Activated CD4-positive, alpha-beta T cell treated with anti-CD3 and anti-CD28 coated beads, Interleukin-2, amount 10 ng/mL, durations not matched to agents 7 days and 5 days (primary cell): ENCODE measurements around the gene TMEM233. TPM values are rescaled to one million over a fixed set of nuclear protein-coding genes. Genes with fewer than 3 reads are reported as not detected.

ENCODE experiments used
- CTCF ChIA-PET: fragments of 350-600 bp; sonication (Branson Sonifier 250); formaldehyde crosslinking; loops from one replicate; lab custom pipeline; 2021; ENCODE audit warnings: antibody characterized with exemption; lab: Charles Lee
- POLR2A ChIA-PET: fragments of 350-600 bp; sonication (Branson Sonifier 250); formaldehyde crosslinking; loops from one replicate; lab custom pipeline; 2021; ENCODE audit warnings: antibody characterized with exemption; lab: Charles Lee
- DNase-seq: peaks from one replicate; pipeline ENCODE4 v3.0.0-alpha.2; 2020
- H3K27ac Mint-ChIP-seq: one replicate; pipeline ENCODE4 v1.8.0; 2021; ENCODE audit warnings: mild to moderate bottlenecking, moderate library complexity, mixed read lengths
- H3K27me3 Mint-ChIP-seq: one replicate; pipeline ENCODE4 v1.8.0; 2021; ENCODE audit warnings: mixed read lengths
- H3K36me3 Mint-ChIP-seq: one replicate; pipeline ENCODE4 v1.8.0; 2021; ENCODE audit warnings: low read depth, mixed read lengths
- H3K4me1 Mint-ChIP-seq: one replicate; pipeline ENCODE4 v1.8.0; 2021; ENCODE audit warnings: mixed read lengths
- H3K4me3 Mint-ChIP-seq: one replicate; pipeline ENCODE4 v1.8.0; 2021; ENCODE audit warnings: mild to moderate bottlenecking, moderate library complexity, mixed read lengths
- H3K9me3 Mint-ChIP-seq: one replicate; pipeline ENCODE4 v1.8.0; 2021; ENCODE audit warnings: mixed read lengths
- total RNA-seq, 2 experiments: library from RNA; stranded (reverse); gene quantifications; one replicate each; pipeline ENCODE4 v1.2.3, GENCODE V29; 2021

The TMEM233 gene
- total RNA-seq, 2 experiments from 2014 or later, result not detected

DNA sequence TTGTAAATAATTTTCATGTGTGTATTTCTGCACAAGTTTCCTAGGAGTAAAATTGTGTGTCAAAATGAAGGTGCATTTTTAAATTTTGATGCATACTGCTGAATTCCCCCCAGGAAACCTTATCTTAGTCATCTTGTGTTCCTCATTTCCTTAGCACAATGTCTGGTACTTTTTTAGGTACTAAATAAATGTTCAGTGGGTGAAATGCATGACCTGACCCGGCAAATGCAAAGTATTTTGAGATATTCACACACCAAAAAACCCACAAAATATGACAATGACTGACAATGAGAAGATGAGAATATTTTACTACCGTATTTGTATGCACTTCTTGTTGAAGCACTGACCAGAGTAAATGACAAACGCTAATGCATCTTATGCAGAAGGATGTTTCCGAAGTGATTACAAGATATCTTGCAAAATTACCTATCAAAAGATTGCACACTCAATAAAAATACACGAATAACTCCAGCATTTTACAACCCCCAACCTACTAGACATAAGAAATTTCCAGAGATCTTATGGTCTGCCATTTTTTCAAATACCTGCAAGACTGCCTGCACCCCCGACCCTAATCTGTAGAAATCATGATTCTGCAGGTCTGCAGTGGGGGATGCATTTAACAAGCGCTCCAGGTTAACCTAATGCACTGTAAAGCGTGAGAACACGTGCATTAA, 73.5 kb downstream of the TMEM233 start:
- CTCF ChIA-PET, result interaction anchor here (0.5 to 2.0 kb wide), 10 partner anchors 8 to 1793 kb away, joined by 3 to 10 read pairs (median 4); no protein-coding TSS in a partner anchor

DNA sequence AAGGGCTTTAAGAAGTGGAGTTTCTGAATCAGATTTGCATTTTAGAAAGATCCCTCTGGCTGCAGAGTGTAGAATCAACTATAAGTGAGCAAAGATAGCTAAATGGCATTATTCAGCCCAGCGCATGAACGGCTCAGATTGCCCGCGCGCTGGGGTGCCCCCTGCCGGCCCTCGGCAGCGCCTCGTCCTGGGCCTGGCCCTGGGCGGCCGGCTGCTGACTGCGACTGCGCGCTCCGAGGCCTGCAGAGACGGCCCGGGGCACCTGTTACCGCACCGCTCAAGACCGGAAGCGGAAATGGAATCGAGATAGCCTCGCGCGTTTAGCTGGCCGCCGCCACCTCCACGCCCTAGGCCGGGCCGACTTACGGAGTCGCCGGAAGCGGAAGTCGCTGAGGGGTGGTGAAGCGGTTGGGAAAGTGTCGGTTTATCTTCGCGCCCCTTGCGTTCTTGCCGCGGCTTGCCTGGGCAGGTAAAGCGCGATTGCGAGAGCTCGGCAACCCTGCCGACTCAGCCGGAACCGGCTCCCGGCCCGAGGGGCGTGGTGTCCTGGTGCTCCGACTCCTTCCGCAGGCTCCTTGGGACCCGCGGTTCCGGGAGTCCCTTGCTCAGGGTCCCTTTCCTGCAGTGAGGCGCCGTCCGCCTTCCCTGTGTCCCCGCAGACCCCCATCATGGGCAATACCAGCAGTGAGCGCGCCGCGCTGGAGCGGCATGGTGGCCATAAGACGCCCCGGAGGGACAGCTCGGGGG, 74.2 kb downstream of the TMEM233 start, which contains the start of gene PRKAB1:
Gene PRKAB1 (plus strand): TSS at position 557 of the 747 bp plus-strand sequence. CDS start 112 bp downstream, at position 669.
- ChIA-PET POLR2A (no interaction called here), CTCF (interaction anchor here (0.5 to 2.0 kb wide), 14 partner anchors 9 to 1794 kb away, joined by 3 to 10 read pairs (median 4); no protein-coding TSS in a partner anchor)
- Mint-ChIP-seq H3K4me1 (peaks cover 56% of the 10 kb centered on the region), H3K27ac (peak within 1 kb of the TSS; percentile 93), H3K27me3 (no peaks in the 10 kb centered on the region), H3K4me3 (peak within 1 kb of the TSS; percentile 89), H3K9me3 (peaks cover 3% of the 10 kb centered on the region), H3K36me3 (peaks cover 38% of the 10 kb centered on the region)
- DNase-seq, result peak; percentile 96

More for the DNA sequence above, 73.5 kb downstream of the TMEM233 start:
- Mint-ChIP-seq H3K9me3 (peaks cover 3% of the 10 kb centered on the region), H3K4me3 (peak overlapping the region; percentile 89), H3K27ac (peak overlapping the region; percentile 85), H3K4me1 (peaks cover 49% of the 10 kb centered on the region), H3K27me3 (peaks cover 2% of the 10 kb centered on the region), H3K36me3 (peaks cover 31% of the 10 kb centered on the region)
- POLR2A ChIA-PET, result no interaction called here
- no peak for DNase-seq

DNA sequence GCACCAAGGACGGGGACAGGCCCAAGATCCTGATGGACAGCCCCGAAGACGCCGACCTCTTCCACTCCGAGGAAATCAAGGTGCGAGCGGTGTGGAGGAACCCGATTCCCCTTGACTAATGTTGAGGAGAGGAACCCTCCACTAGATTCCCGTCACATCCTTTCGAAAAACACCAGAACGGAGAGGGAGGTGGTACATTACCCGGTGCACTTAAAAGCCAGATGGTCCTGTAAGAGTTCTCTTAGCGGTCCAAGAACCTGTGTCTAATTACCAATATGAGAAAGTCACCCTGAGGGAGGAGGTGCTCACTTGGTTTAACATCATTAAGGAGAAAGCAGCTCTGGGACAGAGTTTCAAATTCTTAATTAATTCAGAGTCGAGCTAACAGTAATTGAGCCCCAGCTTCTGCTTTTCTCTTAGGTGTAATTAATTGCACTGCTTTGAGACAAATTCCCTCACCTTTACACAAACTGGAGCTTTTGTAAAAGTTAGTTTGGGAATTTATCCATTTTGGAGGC, 74.8 kb downstream of the TMEM233 start:
- Mint-ChIP-seq H3K27me3 (no peaks in the 10 kb centered on the region), H3K4me3 (peak overlapping the region; percentile 89), H3K4me1 (peaks cover 62% of the 10 kb centered on the region), H3K9me3 (peaks cover 3% of the 10 kb centered on the region), H3K27ac (peak overlapping the region; percentile 93), H3K36me3 (peaks cover 45% of the 10 kb centered on the region)
- POLR2A ChIA-PET, result no interaction called here
- CTCF ChIA-PET, result interaction anchor here (0.6 to 2.0 kb wide), 12 partner anchors 9 to 1652 kb away, joined by 3 to 10 read pairs (median 4); no protein-coding TSS in a partner anchor
- DNase-seq, result no peak

DNA sequence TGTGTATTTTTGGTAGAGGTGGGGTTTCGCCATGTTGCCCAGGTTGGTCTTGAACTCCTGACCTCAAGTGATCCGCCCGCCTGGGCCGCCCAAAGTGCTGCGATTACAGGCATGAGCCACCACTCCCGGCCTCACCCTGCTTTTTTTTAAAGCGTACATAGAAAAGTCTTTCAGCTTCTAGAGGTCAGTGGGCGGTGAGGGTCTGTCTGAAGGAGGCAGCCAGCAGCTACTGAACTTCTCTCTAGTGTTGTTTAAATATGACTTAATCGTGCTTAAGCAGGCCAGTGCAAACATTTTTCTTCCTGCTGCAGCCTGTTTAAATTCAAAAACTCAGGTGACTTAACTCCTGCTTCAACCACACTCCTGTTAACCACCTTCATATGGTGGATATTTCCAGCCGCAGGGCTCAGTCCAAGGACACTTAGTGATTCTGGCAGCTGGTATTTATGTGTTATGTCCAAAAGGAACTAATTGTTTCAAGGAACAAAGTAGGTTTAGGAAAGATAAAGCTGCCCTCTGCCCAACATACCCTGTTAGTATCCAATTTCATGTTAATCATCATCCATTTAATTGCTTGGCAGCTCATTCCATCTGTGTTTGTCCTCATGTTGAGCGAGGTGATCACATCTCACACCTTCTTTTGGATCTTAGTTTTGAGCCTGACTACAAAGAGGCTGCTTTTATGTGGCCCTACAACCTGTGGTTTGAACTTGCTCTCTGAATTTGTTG, 76.3 kb downstream of the TMEM233 start:
- H3K4me1 Mint-ChIP-seq, result peaks cover 72% of the 10 kb centered on the region
- CTCF ChIA-PET, result interaction anchor here (0.8 to 1.8 kb wide), 3 partner anchors 8 to 17 kb away, joined by 3 to 6 read pairs (median 4); no protein-coding TSS in a partner anchor
- peak overlapping the region; percentile 66 for H3K4me3 Mint-ChIP-seq
- no peaks in the 10 kb centered on the region for H3K9me3 Mint-ChIP-seq
- no peaks in the 10 kb centered on the region for H3K27me3 Mint-ChIP-seq
- POLR2A ChIA-PET, result interaction anchor here (0.7 kb wide), 1 partner anchor 12 kb away, joined by 3 read pairs; no protein-coding TSS in a partner anchor
- H3K36me3 Mint-ChIP-seq, result peaks cover 55% of the 10 kb centered on the region
- H3K27ac Mint-ChIP-seq, result peak overlapping the region; percentile 74
- DNase-seq, result peak; percentile 17

DNA sequence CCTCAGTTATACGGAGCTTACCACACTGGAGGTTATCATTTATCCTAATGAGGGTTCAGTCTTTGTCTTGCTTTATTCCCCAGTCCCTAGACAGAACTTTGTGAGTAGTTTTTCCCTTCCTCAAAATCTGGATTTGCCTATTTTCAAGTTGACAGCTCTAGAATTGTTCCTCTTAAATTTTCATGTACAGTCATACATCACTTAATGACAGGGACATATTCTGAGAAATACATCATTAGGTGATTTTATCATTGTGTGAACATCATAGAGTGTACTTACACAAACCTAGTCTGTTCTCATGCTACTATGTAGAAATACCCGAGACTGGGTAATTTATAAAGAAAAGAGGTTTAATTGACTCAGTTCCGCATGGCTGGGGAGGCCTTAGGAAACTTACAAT, 77.5 kb downstream of the TMEM233 start:
- no peaks in the 10 kb centered on the region for H3K9me3 Mint-ChIP-seq
- H3K4me3 Mint-ChIP-seq, result no peak overlapping the region
- H3K4me1 Mint-ChIP-seq, result peaks cover 70% of the 10 kb centered on the region
- H3K36me3 Mint-ChIP-seq, result peaks cover 65% of the 10 kb centered on the region
- H3K27me3 Mint-ChIP-seq, result no peaks in the 10 kb centered on the region
- no peak overlapping the region for H3K27ac Mint-ChIP-seq
- CTCF ChIA-PET, result interaction anchor here (0.8 to 1.8 kb wide), 2 partner anchors 9 to 10 kb away, joined by 3 to 4 read pairs; no protein-coding TSS in a partner anchor
- no peak for DNase-seq
- POLR2A ChIA-PET, result no interaction called here

DNA sequence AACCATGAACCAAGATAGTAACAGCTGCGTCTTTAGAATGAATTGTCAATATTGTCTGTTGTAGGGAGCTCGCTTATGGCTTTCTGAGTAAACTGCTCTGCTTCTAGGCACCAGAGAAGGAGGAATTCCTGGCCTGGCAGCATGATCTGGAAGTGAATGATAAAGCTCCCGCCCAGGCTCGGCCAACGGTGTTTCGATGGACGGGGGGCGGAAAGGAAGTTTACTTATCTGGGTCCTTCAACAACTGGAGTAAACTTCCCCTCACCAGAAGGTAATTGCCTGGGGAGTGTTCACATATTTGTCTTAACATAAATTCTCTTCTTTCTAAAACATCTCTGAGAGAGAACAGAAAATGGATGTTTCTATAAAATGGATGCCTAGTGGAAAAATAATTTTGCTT, 78.6 kb downstream of the TMEM233 start:
- Mint-ChIP-seq H3K36me3 (peaks cover 77% of the 10 kb centered on the region), H3K27ac (no peak overlapping the region), H3K4me3 (no peak overlapping the region), H3K27me3 (no peaks in the 10 kb centered on the region), H3K9me3 (no peaks in the 10 kb centered on the region), H3K4me1 (peaks cover 59% of the 10 kb centered on the region)
- POLR2A ChIA-PET, result interaction anchor here (0.7 kb wide), 1 partner anchor 185 kb away, joined by 3 read pairs; no protein-coding TSS in a partner anchor
- CTCF ChIA-PET, result interaction anchor here (1.1 kb wide), 1 partner anchor 10 kb away, joined by 3 read pairs; no protein-coding TSS in a partner anchor
- DNase-seq, result no peak

DNA sequence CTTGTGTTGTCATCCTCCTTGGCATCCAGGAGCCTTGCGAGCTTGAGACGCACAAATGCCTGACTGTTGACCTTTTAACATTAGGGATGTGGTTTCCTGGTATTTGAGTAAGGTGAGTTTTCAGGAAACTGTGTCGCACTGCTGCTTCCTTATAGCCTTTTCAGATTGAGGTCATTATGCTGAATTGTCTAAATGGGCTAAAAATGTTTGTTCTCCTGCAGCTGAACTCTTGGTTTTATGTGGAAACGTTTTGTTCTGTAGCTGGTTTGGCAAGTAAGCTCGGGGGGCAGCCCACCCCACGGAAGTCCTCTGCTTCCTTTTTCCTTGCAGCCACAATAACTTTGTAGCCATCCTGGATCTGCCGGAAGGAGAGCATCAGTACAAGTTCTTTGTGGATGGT, 80.1 kb downstream of the TMEM233 start:
- Mint-ChIP-seq H3K4me3 (no peak overlapping the region), H3K9me3 (no peaks in the 10 kb centered on the region), H3K4me1 (peaks cover 51% of the 10 kb centered on the region), H3K27me3 (no peaks in the 10 kb centered on the region), H3K27ac (peak overlapping the region; percentile 80), H3K36me3 (peaks cover 80% of the 10 kb centered on the region)
- DNase-seq, result no peak
- CTCF ChIA-PET, result interaction anchor here (0.9 to 1.1 kb wide), 2 partner anchors 9 to 36 kb away, joined by 3 to 4 read pairs; no protein-coding TSS in a partner anchor
- POLR2A ChIA-PET, result no interaction called here

DNA sequence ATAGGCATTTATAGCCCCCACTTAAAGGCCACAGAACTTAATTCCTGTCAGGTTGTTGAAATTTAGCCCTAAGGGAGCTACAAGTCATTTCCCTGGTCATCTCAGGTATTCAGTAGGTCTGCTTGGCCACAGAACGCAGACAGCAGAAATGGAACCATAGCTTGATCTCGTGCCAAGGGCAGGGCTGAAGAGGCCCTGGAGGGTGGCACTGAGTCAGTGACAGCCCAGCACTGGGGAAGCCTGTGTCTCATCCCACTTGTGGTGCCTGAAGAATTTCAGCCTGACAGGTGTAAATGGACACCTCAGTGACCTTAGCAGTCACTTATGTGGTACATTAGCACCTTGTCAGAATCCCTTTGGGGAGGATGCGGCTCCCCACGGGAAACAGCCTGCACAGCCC, 81.0 kb downstream of the TMEM233 start:
- no peak for DNase-seq
- POLR2A ChIA-PET, result no interaction called here
- Mint-ChIP-seq H3K27me3 (no peaks in the 10 kb centered on the region), H3K27ac (no peak overlapping the region), H3K36me3 (peaks cover 84% of the 10 kb centered on the region), H3K9me3 (no peaks in the 10 kb centered on the region), H3K4me1 (peaks cover 51% of the 10 kb centered on the region), H3K4me3 (no peak overlapping the region)
- CTCF ChIA-PET, result interaction anchor here (1.2 kb wide), 1 partner anchor 9 kb away, joined by 3 read pairs; no protein-coding TSS in a partner anchor

DNA sequence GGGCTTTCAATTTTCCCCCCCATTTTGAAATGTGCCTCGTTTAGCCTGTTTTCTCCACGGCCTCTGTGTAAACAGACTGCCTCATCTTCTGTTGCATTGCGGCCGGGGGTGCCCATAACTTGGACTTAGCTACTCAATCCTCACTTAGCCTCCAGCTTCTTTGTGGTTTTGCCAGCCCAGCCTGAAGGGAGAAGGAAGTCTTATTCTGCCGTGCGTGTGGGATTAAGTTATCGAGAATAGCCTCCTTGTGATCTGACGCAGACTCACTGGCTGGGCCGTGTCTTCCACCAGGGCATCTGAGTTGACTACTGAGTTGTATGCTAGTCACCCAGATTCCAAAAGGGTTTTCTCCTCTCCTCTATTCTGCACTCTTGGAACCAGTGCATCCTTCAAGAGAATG, 82.4 kb downstream of the TMEM233 start:
- Mint-ChIP-seq H3K4me1 (peaks cover 36% of the 10 kb centered on the region), H3K4me3 (no peak overlapping the region), H3K36me3 (peaks cover 82% of the 10 kb centered on the region), H3K9me3 (no peaks in the 10 kb centered on the region), H3K27ac (no peak overlapping the region), H3K27me3 (no peaks in the 10 kb centered on the region)
- DNase-seq, result no peak
- ChIA-PET POLR2A (no interaction called here), CTCF (no interaction called here)

DNA sequence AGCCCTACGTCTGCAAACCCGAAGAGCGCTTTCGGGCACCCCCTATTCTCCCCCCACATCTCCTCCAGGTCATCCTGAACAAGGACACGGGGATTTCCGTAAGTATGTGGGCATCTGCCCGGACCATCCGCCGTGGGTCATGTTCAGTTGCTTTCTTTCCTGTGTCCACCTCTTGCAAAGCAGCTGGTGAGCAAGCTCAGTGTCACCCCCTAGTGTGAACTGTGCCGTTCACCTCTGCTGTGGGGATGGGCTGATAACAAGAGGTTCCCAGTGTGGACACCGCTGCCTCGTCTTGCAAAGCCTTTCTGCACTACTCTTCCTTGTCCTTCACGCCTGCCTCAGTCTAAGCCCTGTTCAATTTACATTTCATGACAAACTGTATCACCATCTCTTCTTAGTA, 83.0 kb downstream of the TMEM233 start:
- ChIA-PET CTCF (interaction anchor here (1.1 to 1.7 kb wide), 2 partner anchors 9 kb away, joined by 4 to 6 read pairs; partner anchors contain the start of gene PRKAB1), POLR2A (no interaction called here)
- H3K4me1 Mint-ChIP-seq, result peaks cover 31% of the 10 kb centered on the region
- peaks cover 76% of the 10 kb centered on the region for H3K36me3 Mint-ChIP-seq
- no peak overlapping the region for H3K4me3 Mint-ChIP-seq
- no peak for DNase-seq
- no peaks in the 10 kb centered on the region for H3K9me3 Mint-ChIP-seq
- no peaks in the 10 kb centered on the region for H3K27me3 Mint-ChIP-seq
- no peak overlapping the region for H3K27ac Mint-ChIP-seq

DNA sequence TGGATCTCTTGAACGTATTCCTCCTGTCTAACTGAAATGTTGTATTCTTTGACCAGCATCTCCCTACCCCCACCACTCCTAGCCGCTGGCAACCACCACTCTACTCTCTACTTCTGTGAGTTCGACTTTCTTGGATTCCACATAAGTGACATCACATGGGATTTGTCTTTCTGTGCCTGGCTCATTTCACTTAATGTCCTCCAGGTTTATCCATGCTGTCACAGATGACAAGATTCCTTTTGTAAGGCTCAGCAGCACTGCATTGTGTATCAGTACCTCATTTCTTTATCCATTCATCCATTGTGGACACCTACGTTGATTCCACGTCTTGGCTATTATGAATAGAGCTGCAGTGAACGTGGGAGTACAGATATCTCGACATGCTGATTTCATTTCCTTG, 84.9 kb downstream of the TMEM233 start:
- ChIA-PET POLR2A (no interaction called here), CTCF (interaction anchor here (1.0 to 2.3 kb wide), 2 partner anchors 9 to 11 kb away, joined by 4 to 10 read pairs; partner anchors contain the start of gene PRKAB1)
- no peak overlapping the region for H3K27ac Mint-ChIP-seq
- no peak for DNase-seq
- peaks cover 30% of the 10 kb centered on the region for H3K4me1 Mint-ChIP-seq
- H3K27me3 Mint-ChIP-seq, result no peaks in the 10 kb centered on the region
- no peak overlapping the region for H3K4me3 Mint-ChIP-seq
- no peaks in the 10 kb centered on the region for H3K9me3 Mint-ChIP-seq
- peaks cover 73% of the 10 kb centered on the region for H3K36me3 Mint-ChIP-seq

DNA sequence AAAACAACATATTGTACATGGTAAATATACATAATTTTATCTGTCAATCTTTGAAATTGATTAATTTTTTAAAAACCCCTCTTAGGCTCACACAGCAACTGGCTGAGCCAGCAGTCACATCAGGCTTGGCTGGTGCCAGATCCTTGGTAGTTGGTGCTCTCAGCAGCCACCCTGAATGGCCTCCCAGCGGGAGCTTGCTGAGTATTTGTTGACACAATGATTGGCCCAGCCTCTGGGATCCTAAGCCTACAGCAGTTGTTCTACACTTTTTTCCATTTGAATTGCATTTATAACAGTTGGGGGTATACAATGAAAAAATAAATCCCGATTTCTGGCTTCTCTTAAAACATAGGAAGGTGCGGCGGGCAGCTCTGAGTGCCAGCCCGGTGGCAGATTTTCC, 85.5 kb downstream of the TMEM233 start:
- Mint-ChIP-seq H3K36me3 (peaks cover 70% of the 10 kb centered on the region), H3K9me3 (no peaks in the 10 kb centered on the region), H3K27ac (no peak overlapping the region), H3K27me3 (no peaks in the 10 kb centered on the region), H3K4me1 (peaks cover 27% of the 10 kb centered on the region), H3K4me3 (no peak overlapping the region)
- POLR2A ChIA-PET, result no interaction called here
- no peak for DNase-seq
- CTCF ChIA-PET, result interaction anchor here (2.3 kb wide), 1 partner anchor 11 kb away, joined by 10 read pairs; the partner anchor contains the start of gene PRKAB1
